PC-3 (cell line): Measurements from ENCODE around the gene GTPBP2.

ENCODE experiments used
- EZH2 ChIP-seq: fragments of 300-600 bp; sonication (generic); IDR thresholded peaks from one replicate; pipeline ENCODE4 v1.6.1; 2017; ENCODE audit warnings: antibody characterized with exemption, mild to moderate bottlenecking, low read length; ENCODE audit not compliant: unreplicated experiment
- EZH2phosphoT487 ChIP-seq: fragments of 300-600 bp; sonication (generic); IDR thresholded peaks from 2 replicates; pipeline ENCODE4 v1.6.1; 2018; ENCODE audit warnings: mild to moderate bottlenecking, antibody characterized with exemption, low read length, borderline replicate concordance
- TF ChIP-seq, protein P1 (sequence below): fragments of 300-600 bp; sonication (generic); conservative IDR thresholded peaks from 2 replicates; pipeline ENCODE4 v1.5.1; 2017; ENCODE audit warnings: antibody characterized with exemption, low read depth, mild to moderate bottlenecking, low read length

DNA sequence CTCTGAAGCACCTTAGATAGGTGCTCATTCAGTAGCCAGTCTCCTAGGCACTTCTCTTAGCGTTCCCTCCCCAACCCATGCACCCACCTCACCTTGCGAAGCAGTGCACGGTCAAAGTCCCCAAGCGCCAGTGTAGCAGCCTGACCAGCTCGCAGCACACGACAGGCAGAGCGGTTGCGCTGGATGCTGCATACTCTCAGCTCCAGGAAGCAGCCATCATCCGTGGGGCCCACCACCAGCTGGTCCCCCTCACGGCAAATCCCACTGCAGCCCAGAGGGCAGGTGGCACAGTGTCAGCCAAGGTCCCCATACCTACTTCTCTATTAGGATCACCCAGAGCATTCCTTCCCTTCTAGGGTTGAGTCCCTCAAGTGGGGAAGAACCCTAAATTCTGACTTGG, 6.5 kb downstream of the GTPBP2 start:
- TF ChIP-seq, protein P1, sequence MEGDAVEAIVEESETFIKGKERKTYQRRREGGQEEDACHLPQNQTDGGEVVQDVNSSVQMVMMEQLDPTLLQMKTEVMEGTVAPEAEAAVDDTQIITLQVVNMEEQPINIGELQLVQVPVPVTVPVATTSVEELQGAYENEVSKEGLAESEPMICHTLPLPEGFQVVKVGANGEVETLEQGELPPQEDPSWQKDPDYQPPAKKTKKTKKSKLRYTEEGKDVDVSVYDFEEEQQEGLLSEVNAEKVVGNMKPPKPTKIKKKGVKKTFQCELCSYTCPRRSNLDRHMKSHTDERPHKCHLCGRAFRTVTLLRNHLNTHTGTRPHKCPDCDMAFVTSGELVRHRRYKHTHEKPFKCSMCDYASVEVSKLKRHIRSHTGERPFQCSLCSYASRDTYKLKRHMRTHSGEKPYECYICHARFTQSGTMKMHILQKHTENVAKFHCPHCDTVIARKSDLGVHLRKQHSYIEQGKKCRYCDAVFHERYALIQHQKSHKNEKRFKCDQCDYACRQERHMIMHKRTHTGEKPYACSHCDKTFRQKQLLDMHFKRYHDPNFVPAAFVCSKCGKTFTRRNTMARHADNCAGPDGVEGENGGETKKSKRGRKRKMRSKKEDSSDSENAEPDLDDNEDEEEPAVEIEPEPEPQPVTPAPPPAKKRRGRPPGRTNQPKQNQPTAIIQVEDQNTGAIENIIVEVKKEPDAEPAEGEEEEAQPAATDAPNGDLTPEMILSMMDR: no peak
- no peak for TF ChIP-seq EZH2
- TF ChIP-seq EZH2phosphoT487: no peak
